Gastrocnemius medialis (tissue), 4 donors: ENCODE results near the gene MYL3. TPM values are rescaled to one million over a fixed set of nuclear protein-coding genes. Genes with fewer than 3 reads are reported as not detected.

ENCODE experiments used
- ATAC-seq, 2 donors: fragments of 150-250 bp; one replicate each; pipeline ENCODE4 v1.9.1; 2016
- DNase-seq, 2 donors: peaks; one replicate each; pipeline ENCODE4 v3.0.0-alpha.2; 2019
- H3K27ac ChIP-seq, 4 donors: fragments of 200-600 bp; sonication (generic); 1 replicate in 1 of 4; 2 replicates in 3 of 4; pipeline ENCODE4 v1.5.1; 2016 to 2018; ENCODE audit warnings: mild to moderate bottlenecking in 2 of 4, moderate library complexity in 1 of 4
- H3K27me3 ChIP-seq, 3 donors: fragments of 200-600 bp; sonication (generic) in 2 of 3; 1 replicate in 1 of 3; 2 replicates in 2 of 3; pipeline versions ENCODE4 v1.5.1 to v1.6.0; 2016 to 2019; ENCODE audit warnings: mild to moderate bottlenecking in 1 of 3, moderate library complexity in 1 of 3
- H3K36me3 ChIP-seq, 2 donors: fragments of 200-600 bp; sonication (generic) in 1 of 2; one replicate each; pipeline ENCODE4 v1.5.1; 2017 to 2018
- H3K4me1 ChIP-seq, 2 donors: fragments of 200-600 bp; sonication (generic) in 1 of 2; one replicate each; pipeline ENCODE4 v1.5.1; 2016 to 2017; ENCODE audit warnings: mild to moderate bottlenecking in 2 of 2
- H3K4me3 ChIP-seq, 4 donors: fragments of 200-600 bp; sonication (generic) in 3 of 4; 1 replicate in 1 of 4; 2 replicates in 3 of 4; pipeline ENCODE4 v1.5.1; 2016 to 2019; ENCODE audit warnings: mild to moderate bottlenecking in 2 of 4
- H3K9me3 ChIP-seq, 3 donors: fragments of 200-600 bp; sonication (generic) in 2 of 3; 1 replicate in 1 of 3; 2 replicates in 2 of 3; pipeline ENCODE4 v1.5.1; 2016 to 2019
- POLR2A ChIP-seq, 2 donors: fragments of 450-650 bp; IDR thresholded peaks; one replicate each; pipeline ENCODE4 v1.6.1; 2017; ENCODE audit warnings: antibody characterized with exemption in 2 of 2, mild to moderate bottlenecking in 2 of 2, moderate library complexity in 2 of 2
- in situ Hi-C, 4 donors: fragments of 200-750 bp; cut with MboI; loops; one replicate each; pipeline versions ENCODE4 v1.15.0 to v1.8.0; 2017; ENCODE audit warnings: low sequenced_read_pairs in 4 of 4
- intact Hi-C: fragments of 100-400 bp; cut with DNase I; formaldehyde crosslinking; loops from one replicate; pipeline ENCODE4 v1.15.1; 2023; ENCODE audit warnings: low total_unique reads
- total RNA-seq, 4 donors: library from RNA; depleted of rRNA; stranded (reverse); fragments of >200 nt; gene quantifications; one replicate each; pipeline versions ENCODE4 v1.1.0 to v1.2.3, GENCODE V29; 2016
- TF ChIP-seq, protein P1 (sequence below), 5 experiments: fragments of 450-650 bp in 3 of 5; fragments of 200-600 bp in 2 of 5; sonication (generic) in 2 of 5; IDR thresholded peaks in 4 of 5; conservative IDR thresholded peaks in 1 of 5; 1 replicate in 4 of 5; 2 replicates in 1 of 5; pipeline ENCODE4 v1.5.1; 2016 to 2019; ENCODE audit warnings: antibody characterized with exemption in 5 of 5, mild to moderate bottlenecking in 3 of 5, moderate library complexity in 3 of 5

MYL3 gene
- total RNA-seq, 4 donors from 2014 or later, result 42.5 to 544 (median 281) TPM

DNA sequence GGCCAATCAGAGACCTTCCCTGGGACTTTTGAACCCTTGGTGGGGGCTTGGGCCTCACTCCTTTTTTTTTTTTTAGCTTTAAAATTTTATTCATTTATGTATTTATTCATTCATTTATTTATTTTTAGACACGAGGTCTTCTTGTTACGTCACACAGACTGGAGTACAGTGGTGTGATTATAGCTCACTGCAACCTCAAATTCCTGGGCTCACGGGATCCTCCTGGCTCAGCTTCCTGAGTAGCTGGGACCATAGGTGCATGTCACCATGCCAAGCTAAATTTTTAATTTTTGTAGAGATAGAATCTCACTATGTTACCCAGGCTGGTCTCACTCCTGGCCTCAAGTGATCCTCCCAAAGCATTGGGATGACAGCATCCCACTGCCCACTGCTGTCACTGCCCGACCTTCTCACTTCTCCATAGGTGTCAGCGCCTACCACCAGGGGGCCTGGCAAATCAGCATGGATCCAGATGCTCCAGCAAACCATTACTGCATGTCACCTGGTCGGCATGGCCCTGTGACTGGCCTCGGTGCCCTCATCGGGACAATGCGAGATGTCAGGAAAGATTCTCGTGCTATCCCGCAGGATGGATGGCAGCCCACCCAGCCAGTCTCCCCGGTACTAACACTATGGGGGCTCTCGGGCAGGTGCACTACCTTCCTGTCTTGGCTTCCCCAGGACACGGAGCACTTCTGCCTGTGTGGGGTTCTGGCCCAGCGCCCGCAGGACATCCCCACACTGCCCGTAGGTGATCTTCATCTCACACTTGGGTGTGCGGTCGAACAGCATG is 3.0 kb downstream of the MYL3 start:
- in situ Hi-C loops (no loop called here), intact Hi-C loops (loop anchor here (10.0 kb wide), 1 partner anchor 295 kb away; the partner anchor contains the start of gene LRRC2)
- Histone ChIP-seq H3K36me3 (no peaks in the 10 kb centered on the region), H3K27ac (peak overlapping the region; percentile 68 to 89 (median 72)), H3K4me1 (peaks cover 28 to 45% of the 10 kb centered on the region in 2 donors), H3K9me3 (no peaks in the 10 kb centered on the region), H3K27me3 (no peaks in the 10 kb centered on the region), H3K4me3 (no peak overlapping the region)
- TF ChIP-seq POLR2A (IDR thresholded peaks at IDR 0.05), result no peak
- TF ChIP-seq, protein P1, sequence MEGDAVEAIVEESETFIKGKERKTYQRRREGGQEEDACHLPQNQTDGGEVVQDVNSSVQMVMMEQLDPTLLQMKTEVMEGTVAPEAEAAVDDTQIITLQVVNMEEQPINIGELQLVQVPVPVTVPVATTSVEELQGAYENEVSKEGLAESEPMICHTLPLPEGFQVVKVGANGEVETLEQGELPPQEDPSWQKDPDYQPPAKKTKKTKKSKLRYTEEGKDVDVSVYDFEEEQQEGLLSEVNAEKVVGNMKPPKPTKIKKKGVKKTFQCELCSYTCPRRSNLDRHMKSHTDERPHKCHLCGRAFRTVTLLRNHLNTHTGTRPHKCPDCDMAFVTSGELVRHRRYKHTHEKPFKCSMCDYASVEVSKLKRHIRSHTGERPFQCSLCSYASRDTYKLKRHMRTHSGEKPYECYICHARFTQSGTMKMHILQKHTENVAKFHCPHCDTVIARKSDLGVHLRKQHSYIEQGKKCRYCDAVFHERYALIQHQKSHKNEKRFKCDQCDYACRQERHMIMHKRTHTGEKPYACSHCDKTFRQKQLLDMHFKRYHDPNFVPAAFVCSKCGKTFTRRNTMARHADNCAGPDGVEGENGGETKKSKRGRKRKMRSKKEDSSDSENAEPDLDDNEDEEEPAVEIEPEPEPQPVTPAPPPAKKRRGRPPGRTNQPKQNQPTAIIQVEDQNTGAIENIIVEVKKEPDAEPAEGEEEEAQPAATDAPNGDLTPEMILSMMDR (IDR thresholded peaks at IDR 0.05 in 4 of 5, conservative IDR thresholded peaks at IDR 0.05 in 1 of 5), result peak; percentile 25 to 79 (median 47)
- ATAC-seq (peak; percentile 24 to 62), DNase-seq (peak; percentile 12 to 66)

DNA sequence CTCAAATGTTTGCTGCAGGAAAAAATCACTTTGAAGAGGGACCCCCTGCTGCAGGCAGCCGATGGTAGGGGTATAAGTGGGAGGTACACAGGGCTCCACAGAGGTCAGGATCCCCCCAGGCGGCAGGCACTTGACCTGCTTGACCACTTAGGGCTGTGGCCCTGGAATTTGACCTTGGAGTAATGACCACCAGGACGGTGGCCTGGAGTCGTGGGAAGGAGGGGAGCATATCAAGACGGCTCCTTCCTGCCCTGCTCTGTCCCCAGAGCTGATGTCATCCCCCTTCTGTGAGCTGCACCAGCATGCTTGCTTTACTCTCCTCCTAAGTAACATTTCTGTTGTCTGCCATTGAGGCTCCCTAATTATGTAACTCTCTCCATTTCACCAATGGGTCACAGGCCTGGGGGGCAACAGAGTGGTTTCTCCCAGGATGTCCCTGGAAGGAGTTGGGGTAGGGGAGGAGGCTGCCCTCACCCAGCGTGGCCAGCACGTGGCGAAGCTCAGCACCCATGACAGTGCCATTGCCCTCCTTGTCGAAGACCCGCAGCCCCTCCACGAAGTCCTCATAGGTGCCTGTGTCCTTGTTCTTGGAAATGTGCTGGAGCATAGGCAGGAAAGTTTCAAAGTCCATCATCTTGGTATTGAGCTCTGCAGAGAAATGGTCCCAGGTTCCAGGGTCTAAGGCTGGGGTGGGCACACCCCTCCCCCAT is 4.1 kb downstream of the MYL3 start:
- no peak overlapping the region for H3K4me3 ChIP-seq
- no peaks in the 10 kb centered on the region for H3K27me3 ChIP-seq
- no peak for TF ChIP-seq POLR2A (IDR thresholded peaks at IDR 0.05)
- TF ChIP-seq, protein P1 (IDR thresholded peaks at IDR 0.05 in 4 of 5, conservative IDR thresholded peaks at IDR 0.05 in 1 of 5), result no peak
- no peaks in the 10 kb centered on the region for H3K36me3 ChIP-seq
- ATAC-seq (no peak), DNase-seq (peak; percentile 0 to 7)
- no peaks in the 10 kb centered on the region for H3K9me3 ChIP-seq
- in situ Hi-C loops, result no loop called here
- H3K4me1 ChIP-seq, result peaks cover 28 to 38% of the 10 kb centered on the region in 2 donors
- intact Hi-C loops, result no loop called here
- peak overlapping the region; percentile 68 to 89 (median 72) for H3K27ac ChIP-seq

DNA sequence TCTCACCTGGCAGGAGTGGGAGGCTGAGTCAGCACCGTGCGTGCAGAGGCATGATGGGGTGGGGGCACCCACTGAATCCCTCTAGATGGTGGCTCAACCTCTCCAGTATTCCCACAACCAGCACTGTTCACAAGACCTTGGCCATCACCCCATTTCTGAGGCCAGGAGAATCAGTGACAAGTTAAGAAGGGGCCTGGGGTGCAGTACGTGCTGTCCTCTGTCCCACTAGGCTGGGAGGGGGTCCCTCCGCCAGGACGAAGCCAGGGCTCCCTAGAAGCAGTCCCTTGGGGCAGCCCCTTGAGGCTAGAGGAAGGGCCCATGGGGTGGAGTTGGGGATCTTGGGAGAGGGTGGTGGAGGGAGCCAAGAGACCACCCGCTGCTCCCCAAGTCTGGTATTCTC is 4.8 kb downstream of the MYL3 start:
- DNase-seq (peak in 1 of 2 donors; percentile 8), ATAC-seq (no peak)
- TF ChIP-seq, protein P1 (IDR thresholded peaks at IDR 0.05 in 4 of 5, conservative IDR thresholded peaks at IDR 0.05 in 1 of 5), result no peak
- TF ChIP-seq POLR2A (IDR thresholded peaks at IDR 0.05), result no peak
- Histone ChIP-seq H3K4me1 (peaks cover 28 to 38% of the 10 kb centered on the region in 2 donors), H3K4me3 (no peak overlapping the region), H3K9me3 (no peaks in the 10 kb centered on the region), H3K36me3 (no peaks in the 10 kb centered on the region), H3K27me3 (no peaks in the 10 kb centered on the region), H3K27ac (peak overlapping the region; percentile 40 to 89 (median 71))
- intact Hi-C loops (no loop called here), in situ Hi-C loops (no loop called here)

DNA sequence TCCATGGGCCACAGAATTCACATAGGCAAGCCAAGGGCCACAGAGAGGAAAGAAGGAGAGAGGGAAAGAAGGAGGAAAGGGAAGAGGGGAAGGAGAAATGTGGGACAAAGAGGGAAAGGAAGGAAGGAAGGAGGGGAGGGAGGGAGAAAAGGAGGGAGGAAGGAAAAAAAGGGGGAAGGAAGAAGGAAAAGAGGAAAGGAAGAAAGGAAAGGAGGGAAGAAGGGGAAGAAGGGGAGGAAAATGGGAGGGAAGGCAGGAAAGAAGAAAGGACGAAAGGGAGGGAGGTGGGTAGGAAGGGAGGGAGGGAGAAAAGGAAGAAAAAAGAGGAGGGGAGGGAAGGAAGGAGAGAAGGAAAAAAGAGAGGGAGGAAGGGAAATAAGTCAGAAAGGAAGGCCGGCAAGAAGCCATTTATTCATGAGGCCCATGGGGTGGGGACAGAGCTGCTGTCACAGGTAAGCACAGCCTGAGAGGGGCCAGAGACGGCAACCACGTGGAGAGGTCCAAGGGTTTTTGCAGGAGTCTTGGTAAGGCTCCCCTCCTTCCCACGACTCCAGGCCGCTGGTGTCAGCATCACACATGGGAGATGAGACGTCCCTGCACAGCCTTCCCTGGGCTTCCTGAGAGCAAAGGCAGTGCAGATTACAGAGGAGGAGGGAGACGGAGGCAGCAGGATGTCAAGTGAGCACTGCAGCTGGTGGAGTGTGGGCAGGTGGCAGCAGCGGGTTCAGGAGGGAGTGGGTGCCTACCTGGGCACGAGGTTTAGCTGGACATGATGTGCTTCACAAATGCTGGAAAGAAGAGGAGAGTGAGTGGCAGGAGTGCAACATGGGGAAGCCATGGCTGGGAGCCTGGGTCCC is 5.5 kb downstream of the MYL3 start:
- Histone ChIP-seq H3K27ac (peak overlapping the region; percentile 2 to 89 (median 42)), H3K4me3 (no peak overlapping the region), H3K9me3 (no peaks in the 10 kb centered on the region), H3K4me1 (peaks cover 23 to 38% of the 10 kb centered on the region in 2 donors), H3K27me3 (no peaks in the 10 kb centered on the region), H3K36me3 (no peaks in the 10 kb centered on the region)
- no peak for ATAC-seq
- peak in 1 of 2 donors; percentile 8 for DNase-seq
- in situ Hi-C loops, result no loop called here
- TF ChIP-seq, protein P1 (IDR thresholded peaks at IDR 0.05 in 4 of 5, conservative IDR thresholded peaks at IDR 0.05 in 1 of 5), result no peak
- TF ChIP-seq POLR2A (IDR thresholded peaks at IDR 0.05), result no peak
- intact Hi-C loops, result no loop called here
